ENCODE results near the gene GIMAP7.
"Not testable (repeated sequence)": the region's sequence is repeated elsewhere in the genome, so short reads cannot be mapped to it uniquely, and the experiment has no call there.

GIMAP7 gene

GRCh38 chr7:150515248-150516147 lies 826 bp downstream of the GIMAP7 start:
- no peak for DNase-seq

- DNase-seq: no peak
These were observed 2.5 kb downstream of the GIMAP7 start for GRCh38 chr7:150516956-150517745.

GRCh38 chr7:150519310-150519709 lies 4.6 kb downstream of the GIMAP7 start:
- no peak for DNase-seq

- no peak for DNase-seq
These were observed 5.5 kb downstream of the GIMAP7 start for GRCh38 chr7:150520145-150520544.

- not testable (repeated sequence) for DNase-seq
These were observed 8.3 kb downstream of the GIMAP7 start for GRCh38 chr7:150522931-150523330.

GRCh38 chr7:150524018-150524417 lies 9.3 kb downstream of the GIMAP7 start:
- no peak for DNase-seq

GRCh38 chr7:150531704-150532103 lies 17.0 kb downstream of the GIMAP7 start:
- DNase-seq: no peak

GRCh38 chr7:150538259-150538658 lies 23.6 kb downstream of the GIMAP7 start:
- DNase-seq: no peak

- DNase-seq: no peak
These were observed 38.5 kb downstream of the GIMAP7 start for GRCh38 chr7:150553163-150553562.

- DNase-seq: peak; percentile 22
These were observed 42.0 kb downstream of the GIMAP7 start for GRCh38 chr7:150556521-150557138.

GRCh38 chr7:150560486-150560885 lies 45.8 kb downstream of the GIMAP7 start:
- no peak for DNase-seq

- no peak for DNase-seq
These were observed 48.2 kb downstream of the GIMAP7 start for GRCh38 chr7:150562919-150563318.

GRCh38 chr7:150564006-150564405 lies 49.3 kb downstream of the GIMAP7 start:
- no peak for DNase-seq

- DNase-seq: no peak
These were observed 49.9 kb downstream of the GIMAP7 start for GRCh38 chr7:150564566-150564965.

- DNase-seq: no peak
These were observed 50.6 kb downstream of the GIMAP7 start for GRCh38 chr7:150565239-150565638.

GRCh38 chr7:150566123-150566522 lies 51.5 kb downstream of the GIMAP7 start:
- no peak for DNase-seq

- DNase-seq: no peak
These were observed 51.9 kb downstream of the GIMAP7 start for GRCh38 chr7:150566572-150566971.

GRCh38 chr7:150567169-150567568 lies 52.5 kb downstream of the GIMAP7 start, which contains the start of gene GIMAP4:
Gene GIMAP4, plus strand, starts transcription at chr7:150567390. Its CDS starts 2,512 bp downstream, at chr7:150569902.
- no peak for DNase-seq

- DNase-seq: no peak
These were observed 53.2 kb downstream of the GIMAP7 start for GRCh38 chr7:150567871-150568301.

GRCh38 chr7:150568714-150569113 lies 54.0 kb downstream of the GIMAP7 start:
- DNase-seq: no peak

- DNase-seq: no peak
These were observed 54.7 kb downstream of the GIMAP7 start for GRCh38 chr7:150569245-150569955.

All from activated gamma-delta T cell treated with Interleukin-2 at 50 U/mL for 16 hours (primary cell).